K562 (cell line): ENCODE results near the gene WDR13. TPM values are rescaled to one million over a fixed set of nuclear protein-coding genes. Genes with fewer than 3 reads are reported as not detected.

ENCODE experiments used
- ATF2 ChIP-seq: sonication (generic); formaldehyde crosslinking; IDR thresholded peaks from 2 replicates; pipeline ENCODE4 v1.8.1; 2022; ENCODE audit warnings: missing genetic modification reagents
- CEBPG ChIP-seq, 3 experiments: fragments of 200-800 bp in 1 of 3; sonication (Bioruptor generic) in 1 of 3; sonication (generic) in 1 of 3; formaldehyde crosslinking in 1 of 3; IDR thresholded peaks in 2 of 3; conservative IDR thresholded peaks in 1 of 3; 2 replicates each; pipeline versions ENCODE4 v1.6.1 to v1.8.0; 2016 to 2022; ENCODE audit warnings: missing compliant biosample characterization in 2 of 3, missing genetic modification characterization in 2 of 3, mild to moderate bottlenecking in 1 of 3, missing genetic modification reagents in 1 of 3
- CHD1 ChIP-seq: fragments of 200-600 bp; sonication (generic); IDR thresholded peaks from one replicate; pipeline ENCODE4 v1.6.1; 2012; ENCODE audit warnings: mild to moderate bottlenecking, moderate library complexity, low read length, inconsistent platforms
- NELFE ChIP-seq: IDR thresholded peaks from 2 replicates; pipeline ENCODE4 v1.6.1; 2011; ENCODE audit warnings: mild to moderate bottlenecking; ENCODE audit not compliant: insufficient read depth, insufficient read length
- NFATC3 ChIP-seq: fragments of 450-650 bp; IDR thresholded peaks from 2 replicates; pipeline ENCODE4 v1.6.1; 2017; ENCODE audit warnings: mild to moderate bottlenecking
- PBX2 ChIP-seq, 2 experiments: IDR thresholded peaks in 1 of 2; conservative IDR thresholded peaks in 1 of 2; 2 replicates each; pipeline ENCODE4 v1.6.1; 2016; ENCODE audit warnings: low read depth in 2 of 2, mild to moderate bottlenecking in 1 of 2, missing compliant biosample characterization in 1 of 2, missing genetic modification characterization in 1 of 2, moderate library complexity in 1 of 2
- POLR3G ChIP-seq: IDR thresholded peaks from 2 replicates; pipeline ENCODE4 v1.6.1; 2011; ENCODE audit not compliant: insufficient read length, insufficient replicate concordance; ENCODE audit errors: extremely low read depth
- SETDB1 ChIP-seq: IDR thresholded peaks from one replicate; pipeline ENCODE4 v1.6.1; 2012; ENCODE audit warnings: low read length, control low read depth, inconsistent platforms
- VEZF1 ChIP-seq: fragments of 200-800 bp; sonication (Bioruptor generic); IDR thresholded peaks from 2 replicates; pipeline ENCODE4 v1.6.1; 2017; ENCODE audit warnings: missing genetic modification characterization, missing compliant biosample characterization
- YY1 ChIP-seq, 3 experiments: IDR thresholded peaks; 2 replicates each; pipeline ENCODE4 v1.6.1; 2011; ENCODE audit warnings: low read length in 2 of 3, mild to moderate bottlenecking in 2 of 3, moderate library complexity in 2 of 3, borderline replicate concordance in 1 of 3, control low read depth in 1 of 3, low read depth in 1 of 3; ENCODE audit not compliant: insufficient read depth in 3 of 3, insufficient replicate concordance in 2 of 3, control insufficient read depth in 1 of 3, insufficient read length in 1 of 3; ENCODE audit errors: extremely low read depth in 1 of 3
- ZC3H11A ChIP-seq: IDR thresholded peaks from 2 replicates; pipeline ENCODE4 v1.6.1; 2012; ENCODE audit warnings: low read depth, low read length, improper control_type of control experiment
- ZNF24 ChIP-seq: fragments of 450-650 bp; IDR thresholded peaks from 2 replicates; pipeline ENCODE4 v1.6.1; 2016
- ZNF584 ChIP-seq: fragments of 200-800 bp; sonication (Bioruptor generic); IDR thresholded peaks from 2 replicates; pipeline ENCODE4 v1.6.1; 2016; ENCODE audit warnings: low read depth, mild to moderate bottlenecking, missing genetic modification characterization, missing compliant biosample characterization
- ZZZ3 ChIP-seq: fragments of 450-650 bp; IDR thresholded peaks from 2 replicates; pipeline ENCODE4 v1.6.1; 2016; ENCODE audit warnings: antibody characterized with exemption, mild to moderate bottlenecking, moderate library complexity
- polyA plus RNA-seq, 8 experiments: library from polyadenylated mRNA; depleted of rRNA in 4 of 8; stranded (reverse) in 5 of 8; unstranded in 3 of 8; fragments of >200 nt; fragmentation: Nextera tagmentation in 2 of 8; fragmentation: Illumina TruSeq in 1 of 8; extraction: Ambion mirVana in 2 of 8; extraction: Trizol in 1 of 8; gene quantifications; 2 replicates each; pipeline versions ENCODE4 v1.2.1 to v1.2.3, GENCODE V29; 2011 to 2014; ENCODE audit warnings: inconsistent platforms in 1 of 8, missing spikeins in 1 of 8
- total RNA-seq, 7 experiments: library from RNA; depleted of rRNA in 6 of 7; stranded (reverse); fragments of >200 nt in 6 of 7; fragmentation: Illumina TruSeq in 2 of 7; extraction: Trizol in 2 of 7; gene quantifications; 2 replicates each; pipeline versions ENCODE4 v1.2.1 to v1.2.3, GENCODE V29; 2011 to 2021; ENCODE audit warnings: low replicate concordance in 1 of 7

WDR13 gene
- total and polyA plus RNA-seq, 9 of the 15 experiments (the other 6 are each of a cell fraction or from before 2014, with no cell fraction given): 7.4 to 70.5 (median 31.4) TPM

- TF ChIP-seq ZZZ3 (no peak), CEBPG (CRISPR knock-in tag; IDR thresholded peaks at IDR 0.05) (no peak), CEBPG (tag; conservative IDR thresholded peaks at IDR 0.05 in 1 of 2, IDR thresholded peaks at IDR 0.05 in 1 of 2) (no peak), ZNF584 (CRISPR knock-in tag) (no peak), CHD1 (no peak), NELFE (no peak), ZC3H11A (no peak), ATF2 (CRISPR knock-in tag) (no peak), PBX2 (CRISPR knock-in tag; IDR thresholded peaks at IDR 0.05; ENCODE audit: low read depth) (no peak), PBX2 (tag; conservative IDR thresholded peaks at IDR 0.05; ENCODE audit: low read depth) (no peak), SETDB1 (no peak), YY1 (IDR thresholded peaks at IDR 0.05; ENCODE audit: borderline replicate concordance in 1 of 3, control insufficient read depth in 1 of 3, extremely low read depth in 1 of 3, insufficient read depth in 3 of 3, insufficient read length in 1 of 3, insufficient replicate concordance in 2 of 3, low read depth in 1 of 3, low read length in 2 of 3) (no peak), ZNF24 (no peak), POLR3G (no peak), VEZF1 (CRISPR knock-in tag) (peak; percentile 22; the same call in 1 of the 2 replicates), NFATC3 (no peak)
These were observed 34.2 kb downstream of the WDR13 start (continued) for GRCh38 chrX:48631376-48632090.
